Inferior parietal cortex (tissue), 1 donor: Measurements from ENCODE around the gene DEXI.

ENCODE experiments used
- DNase-seq: peaks from one replicate; pipeline ENCODE4 v3.0.0-alpha.2; 2016; ENCODE audit errors: extremely low spot score

DEXI gene

GRCh38 chr16:10942352-10943063 is at the start of gene DEXI:
Gene DEXI, minus strand, starts transcription at chr16:10942468. Its CDS starts 463 bp downstream, at chr16:10942005.
- DNase-seq = peak; percentile 97

GRCh38 chr16:10990378-10990777 is 48.1 kb upstream of the DEXI start:
- no peak for DNase-seq

DNA sequence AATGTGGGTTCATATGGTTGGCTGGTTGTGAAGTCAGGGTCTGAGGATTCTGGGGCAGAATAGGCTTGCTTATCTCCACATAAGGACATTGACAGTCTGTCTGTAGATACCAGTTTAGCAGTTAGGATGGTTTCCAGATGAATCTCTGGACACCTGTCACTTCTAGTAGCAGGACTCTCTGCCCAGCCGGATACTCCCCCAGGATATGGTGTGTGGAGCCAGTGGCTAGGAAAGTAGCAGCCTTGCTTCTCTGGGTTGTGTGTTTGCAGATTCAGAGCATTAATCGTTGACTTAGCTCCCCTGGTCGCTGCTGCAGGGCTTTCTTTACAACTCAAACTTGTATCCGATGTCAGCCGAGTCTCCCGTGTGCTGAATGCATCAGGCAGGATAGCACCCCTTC is 47.3 kb upstream of the DEXI start:
- no peak for DNase-seq

- no peak for DNase-seq
Measured at GRCh38 chr16:10988879-10989278, 46.6 kb upstream of the DEXI start.

GRCh38 chr16:10988164-10988803 is 46.0 kb upstream of the DEXI start:
- no peak for DNase-seq

DNA sequence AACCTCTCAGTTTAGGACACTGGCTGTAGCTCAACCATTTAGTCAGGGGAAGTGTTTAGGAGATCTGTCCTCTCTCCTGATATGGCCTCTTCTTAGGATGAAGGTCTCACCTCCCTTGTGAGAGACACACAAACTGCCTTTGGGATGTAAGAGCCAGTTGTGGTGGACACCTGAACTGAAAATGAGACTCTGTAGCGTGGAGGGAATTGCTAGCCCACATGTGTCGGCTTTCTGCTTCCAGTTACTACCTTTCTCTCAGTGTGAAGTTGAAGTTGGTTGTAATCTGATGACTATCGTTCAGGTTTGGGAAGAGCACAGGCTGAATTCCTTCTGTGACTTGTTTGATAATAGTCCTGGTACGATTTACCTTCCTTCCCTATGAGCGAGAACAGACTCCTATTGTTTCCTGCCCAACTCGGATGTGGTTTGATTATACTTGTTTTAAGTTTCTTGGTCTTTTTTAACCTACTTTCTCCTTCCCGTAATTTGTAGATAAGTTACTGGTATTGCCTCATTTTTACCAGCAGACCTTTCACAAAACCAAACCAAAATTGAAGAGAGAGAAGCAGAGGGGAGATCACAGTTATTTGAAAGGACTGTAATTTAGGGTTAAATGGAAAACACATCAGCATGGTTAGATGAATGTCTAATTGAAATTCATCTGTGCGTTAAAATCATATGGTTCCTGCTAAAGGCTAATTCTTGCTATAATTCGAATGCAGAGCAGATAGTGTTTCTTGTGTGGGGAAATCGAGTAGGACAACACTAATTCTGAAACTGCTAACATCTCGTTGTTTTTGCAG is 45.3 kb upstream of the DEXI start:
- no peak for DNase-seq

DNA sequence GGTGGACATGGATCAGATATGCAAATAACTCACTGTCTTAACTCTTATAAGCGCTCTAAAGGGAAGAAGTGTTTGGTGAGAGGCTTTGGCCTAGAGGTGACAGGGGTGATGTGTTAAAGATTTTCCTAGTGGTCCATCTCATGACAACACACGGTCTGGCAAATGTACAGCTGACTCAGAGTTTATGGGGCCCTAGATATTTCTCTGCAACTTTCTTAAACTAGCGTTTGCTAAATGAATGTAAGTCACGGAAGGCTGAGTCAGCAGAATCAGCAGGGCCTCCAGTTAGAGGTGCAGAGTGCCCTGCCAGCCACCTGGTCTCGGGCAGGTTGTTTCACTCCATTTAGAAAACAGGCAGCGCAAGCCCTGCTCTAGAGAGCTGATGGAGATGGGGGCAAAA is 42.2 kb upstream of the DEXI start:
- DNase-seq = no peak

DNA sequence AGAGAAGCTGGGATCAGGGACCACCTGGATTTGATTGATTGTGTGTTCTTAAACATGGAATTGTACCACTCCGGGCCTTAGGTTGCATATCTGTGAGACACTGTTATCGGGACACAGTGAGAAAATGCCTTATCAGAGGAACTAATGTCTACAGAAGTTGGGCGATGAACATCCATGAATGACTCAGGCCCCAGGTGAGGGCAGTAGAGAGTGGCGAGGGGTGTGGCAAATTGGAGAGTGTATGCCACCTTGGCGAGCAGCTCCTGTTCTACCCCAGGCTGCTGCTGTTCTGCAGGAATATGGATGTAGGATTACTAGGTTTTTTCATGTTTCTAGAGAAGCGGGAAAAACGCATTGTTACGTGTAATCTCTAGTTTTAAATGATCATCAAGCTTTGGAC is 40.9 kb upstream of the DEXI start:
- DNase-seq = no peak

DNA sequence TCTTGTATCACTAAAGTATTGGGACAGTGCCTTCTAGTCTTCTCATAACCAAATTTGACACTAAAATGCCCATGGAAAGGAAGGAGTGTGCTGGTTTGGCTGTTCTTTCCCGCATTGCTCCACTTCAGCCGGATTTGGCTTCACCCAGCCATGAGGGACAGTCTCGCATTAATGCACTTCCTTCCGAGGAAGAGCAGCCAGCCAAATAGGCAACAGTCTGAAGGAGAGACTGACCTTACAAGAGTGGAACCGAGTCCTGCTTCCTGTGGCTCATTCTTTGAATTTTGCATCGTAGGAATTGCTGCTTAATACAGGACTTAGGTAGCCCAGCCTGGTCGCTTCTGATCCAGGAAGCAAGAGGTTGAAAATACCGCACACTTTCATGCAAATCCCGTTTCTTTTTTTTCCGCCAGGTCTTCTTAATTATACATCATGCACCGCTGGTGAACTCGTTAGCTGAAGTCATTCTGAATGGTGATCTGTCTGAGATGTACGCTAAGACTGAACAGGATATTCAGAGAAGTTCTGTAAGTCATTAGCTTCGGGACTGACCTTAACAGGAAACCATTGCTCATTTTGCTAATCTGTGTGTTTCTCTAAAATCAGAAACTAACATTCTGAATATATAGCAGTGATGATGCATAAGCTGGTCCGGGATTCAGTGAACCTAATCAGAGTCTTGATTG is 40.3 kb upstream of the DEXI start:
- DNase-seq = no peak

DNA sequence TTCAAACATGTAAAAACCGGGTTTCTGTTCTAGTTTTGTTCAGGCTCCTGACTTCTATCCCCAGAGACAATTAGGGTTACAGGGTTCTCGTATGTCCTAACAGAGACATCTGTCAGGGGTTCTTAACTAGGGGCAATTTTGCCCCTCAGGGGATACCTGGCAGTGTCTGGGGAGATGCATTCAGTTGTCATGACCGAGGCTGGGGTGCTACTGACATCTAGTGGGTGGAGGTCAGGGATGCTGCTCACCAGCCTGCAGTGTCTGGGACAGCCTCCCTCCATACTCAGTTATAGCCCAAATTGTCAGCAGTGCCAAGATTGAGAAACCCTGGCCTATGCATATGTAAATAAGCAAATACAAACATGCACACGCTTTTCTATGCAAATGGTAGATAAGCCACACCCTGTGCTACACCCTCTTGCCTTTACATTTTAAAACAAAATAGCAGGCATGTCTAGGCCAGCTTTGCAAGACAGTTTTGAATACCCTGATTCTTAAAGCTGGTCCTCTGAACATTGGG is 39.5 kb upstream of the DEXI start:
- DNase-seq = no peak

DNA sequence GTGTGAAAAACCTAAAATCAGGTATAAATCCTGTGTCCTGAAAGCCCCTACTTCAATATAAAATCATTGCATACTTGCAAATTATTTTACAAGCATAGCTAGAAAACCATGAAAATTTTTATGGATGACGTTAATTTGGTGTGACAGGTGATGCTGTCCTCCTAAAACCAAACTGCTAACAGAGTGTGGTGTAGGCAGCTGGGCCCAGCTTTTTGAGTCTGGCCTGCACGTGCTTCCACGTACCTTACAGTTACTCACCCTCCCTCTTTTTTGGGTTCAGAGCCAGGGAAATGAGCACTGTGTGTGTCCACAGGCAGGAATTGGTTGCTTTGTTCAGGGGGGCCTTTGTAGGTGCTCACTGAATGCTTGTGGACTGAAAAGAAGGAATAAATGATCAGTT is 38.5 kb upstream of the DEXI start:
- no peak for DNase-seq

GRCh38 chr16:10979717-10980601 is 37.7 kb upstream of the DEXI start:
- DNase-seq = no peak

- DNase-seq = no peak
Measured at GRCh38 chr16:10978871-10979446, 36.7 kb upstream of the DEXI start.

- no peak for DNase-seq
Measured at GRCh38 chr16:10978124-10978523, 35.9 kb upstream of the DEXI start.

DNA sequence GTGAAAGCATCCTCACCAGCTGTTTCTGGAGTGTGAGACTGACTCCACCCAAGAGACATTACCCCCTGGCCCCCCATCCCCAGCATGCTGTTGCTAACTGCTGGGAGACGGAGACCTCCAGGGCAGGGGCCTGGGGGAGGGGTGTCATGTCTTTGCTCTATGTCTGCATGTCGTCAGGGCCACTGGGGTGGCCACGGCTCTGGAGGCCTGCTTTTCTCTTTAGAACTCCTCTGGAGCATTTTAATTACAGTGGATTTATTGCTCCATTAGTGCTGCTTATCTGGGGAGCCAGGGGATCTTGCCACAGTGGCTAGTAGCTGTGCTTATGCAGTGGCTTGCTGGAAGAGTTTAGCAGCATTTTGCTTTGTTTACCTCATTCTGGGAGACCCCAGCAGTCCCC is 34.4 kb upstream of the DEXI start:
- no peak for DNase-seq

GRCh38 chr16:10972819-10973464 is 30.7 kb upstream of the DEXI start:
- no peak for DNase-seq

DNA sequence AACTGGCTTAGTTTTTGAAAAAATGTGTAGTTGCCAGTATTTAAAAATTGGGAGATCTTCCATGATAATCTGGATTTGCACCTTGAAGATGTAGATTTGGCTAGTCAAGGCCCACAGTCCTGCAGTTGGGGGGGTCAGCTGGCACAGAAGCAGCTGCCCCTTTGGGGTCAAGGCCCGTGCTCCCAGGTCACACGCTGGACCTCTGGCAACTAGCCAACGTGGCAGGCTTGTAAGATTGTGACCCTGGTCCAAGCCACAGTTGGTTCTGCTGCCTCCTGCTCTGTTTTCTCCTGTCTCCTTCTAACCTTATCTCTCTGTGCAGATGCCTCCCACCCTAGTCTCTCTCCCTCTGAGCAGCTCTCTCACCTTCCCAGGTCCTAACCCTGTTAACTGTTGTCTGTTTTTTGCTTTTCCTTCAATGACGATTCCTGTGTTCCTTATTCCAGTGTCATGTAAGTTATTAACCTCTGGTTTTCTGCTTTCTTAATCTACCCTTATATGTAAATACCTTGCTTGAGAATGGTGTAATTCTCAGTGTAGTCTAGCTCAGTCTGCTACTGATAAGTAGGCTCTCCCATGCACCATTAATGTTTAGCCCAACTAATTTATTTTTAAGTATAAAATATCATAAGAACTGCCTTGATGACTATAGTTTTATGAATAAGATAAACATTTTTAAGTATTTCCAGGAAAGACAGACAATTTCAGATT is 30.0 kb upstream of the DEXI start:
- DNase-seq = no peak

DNA sequence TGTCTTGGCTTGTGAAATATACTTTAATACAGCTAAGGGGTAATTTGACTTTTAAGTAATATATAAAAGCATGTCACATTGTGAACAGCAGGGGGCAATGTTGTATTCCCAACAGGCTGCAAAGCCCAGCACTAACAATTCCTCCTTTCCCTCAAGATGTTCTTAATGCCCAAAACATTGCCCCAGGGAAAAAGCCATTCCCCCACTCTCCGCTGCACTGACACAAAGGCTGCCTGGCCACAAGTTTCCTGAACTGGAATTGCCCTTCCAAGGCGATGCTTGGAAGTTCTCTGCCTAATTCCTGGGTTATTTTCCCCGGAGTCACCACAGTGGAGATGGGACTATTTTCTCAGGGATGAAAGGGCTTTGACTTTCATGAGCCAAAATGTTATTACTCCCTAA is 29.3 kb upstream of the DEXI start:
- peak; percentile 79 for DNase-seq

GRCh38 chr16:10970065-10970464 is 27.8 kb upstream of the DEXI start:
- no peak for DNase-seq
